Endothelial cell of umbilical vein (primary cell): ENCODE data around the gene D2HGDH.

Experiments
- CTCF ChIP-seq, 2 donors: IDR thresholded peaks; 1 replicate in 1 of 2; 2 replicates in 1 of 2; pipeline ENCODE4 v1.5.1; 2011; ENCODE audit warnings: low read length in 2 of 2, mild to moderate bottlenecking in 2 of 2, moderate library complexity in 2 of 2, control low read depth in 1 of 2, inconsistent platforms in 1 of 2, low read depth in 1 of 2; ENCODE audit not compliant: insufficient read depth in 1 of 2; ENCODE audit errors: extremely low read depth in 1 of 2
- EZH2 ChIP-seq: IDR thresholded peaks from 2 replicates; pipeline ENCODE4 v1.6.1; 2012; ENCODE audit warnings: borderline replicate concordance, low read depth, mild to moderate bottlenecking, moderate library complexity, low read length, inconsistent platforms; ENCODE audit not compliant: severe bottlenecking
- FOS ChIP-seq: IDR thresholded peaks from 2 replicates; pipeline ENCODE4 v1.6.1; 2011; ENCODE audit warnings: mild to moderate bottlenecking, low read length, moderate library complexity, borderline replicate concordance; ENCODE audit not compliant: insufficient read depth
- POLR2A ChIP-seq: IDR thresholded peaks from 2 replicates; pipeline ENCODE4 v1.6.1; 2012; ENCODE audit warnings: low read depth, mild to moderate bottlenecking, control low read depth, low read length
- POLR2AphosphoS5 ChIP-seq: IDR thresholded peaks from 2 replicates; pipeline ENCODE4 v1.6.1; 2012; ENCODE audit warnings: low read depth, mild to moderate bottlenecking, control low read depth, low read length, moderate library complexity; ENCODE audit not compliant: insufficient read depth

GRCh38 chr2:241689306-241689705 lies 45.1 kb upstream of the D2HGDH start:
- TF ChIP-seq FOS: no peak
- no peak for TF ChIP-seq CTCF (IDR thresholded peaks at IDR 0.05; ENCODE audit: extremely low read depth in 1 of 2, insufficient read depth in 1 of 2, low read depth in 1 of 2, low read length in 2 of 2)
- TF ChIP-seq POLR2AphosphoS5: no peak
- TF ChIP-seq POLR2A: no peak
- no peak for TF ChIP-seq EZH2
